HepG2 (cell line): ENCODE data around the gene RNF114. TPM values are rescaled to one million over a fixed set of nuclear protein-coding genes. Genes with fewer than 3 reads are reported as not detected.
A peak's percentile ranks its signal among the peaks of the same experiment; 100 is the strongest.

Experiments used
- CBX5 ChIP-seq: sonication (generic); formaldehyde crosslinking; IDR thresholded peaks from 2 replicates; pipeline ENCODE4 v1.4.0; 2020; ENCODE audit warnings: missing genetic modification reagents, borderline replicate concordance
- ELF1 ChIP-seq: sonication (generic); formaldehyde crosslinking; IDR thresholded peaks from 2 replicates; pipeline ENCODE4 v1.4.0; 2020; ENCODE audit warnings: missing genetic modification reagents
- ELK4 ChIP-seq: sonication (generic); formaldehyde crosslinking; IDR thresholded peaks from 2 replicates; pipeline ENCODE4 v1.9.0; 2021; ENCODE audit warnings: missing genetic modification reagents, borderline replicate concordance
- FOXA3 ChIP-seq: IDR thresholded peaks from 2 replicates; pipeline ENCODE4 v1.6.1; 2016; ENCODE audit warnings: missing genetic modification reagents, missing compliant biosample characterization
- HCFC1 ChIP-seq: fragments of 150-350 bp; IDR thresholded peaks from 2 replicates; pipeline ENCODE4 v1.6.1; 2014; ENCODE audit warnings: low read depth, low read length
- HDAC2 ChIP-seq: sonication (generic); formaldehyde crosslinking; IDR thresholded peaks from 2 replicates; pipeline ENCODE4 v1.4.0; 2020; ENCODE audit warnings: missing genetic modification reagents
- MAF1 ChIP-seq: sonication (generic); formaldehyde crosslinking; IDR thresholded peaks from 2 replicates; pipeline ENCODE4 v1.5.0; 2020; ENCODE audit warnings: missing genetic modification reagents, borderline replicate concordance
- MBD4 ChIP-seq: IDR thresholded peaks from 2 replicates; pipeline ENCODE4 v1.6.1; 2012; ENCODE audit warnings: low read length, inconsistent platforms, borderline replicate concordance
- MYPOP ChIP-seq: sonication (generic); formaldehyde crosslinking; IDR thresholded peaks from 2 replicates; pipeline ENCODE4 v1.8.1; 2023; ENCODE audit warnings: mild to moderate bottlenecking, moderate library complexity, missing genetic modification reagents
- PHF21A ChIP-seq: sonication (generic); formaldehyde crosslinking; IDR thresholded peaks from 2 replicates; pipeline ENCODE4 v1.5.0; 2020; ENCODE audit warnings: mild to moderate bottlenecking, missing genetic modification reagents
- SMARCC2 ChIP-seq: fragments of 450-650 bp; IDR thresholded peaks from 2 replicates; pipeline ENCODE4 v1.6.1; 2017; ENCODE audit warnings: antibody characterized with exemption, mild to moderate bottlenecking
- TFDP2 ChIP-seq: sonication (generic); formaldehyde crosslinking; IDR thresholded peaks from 2 replicates; pipeline ENCODE4 v1.4.0; 2020; ENCODE audit warnings: missing genetic modification reagents
- TOPORS ChIP-seq: sonication (generic); formaldehyde crosslinking; IDR thresholded peaks from 2 replicates; pipeline ENCODE4 v1.8.0; 2023; ENCODE audit warnings: mild to moderate bottlenecking, missing genetic modification reagents
- ZNF230 ChIP-seq: sonication (generic); formaldehyde crosslinking; IDR thresholded peaks from 2 replicates; pipeline ENCODE4 v1.4.0; 2020; ENCODE audit warnings: mild to moderate bottlenecking, missing genetic modification reagents
- ZNF713 ChIP-seq: sonication (generic); formaldehyde crosslinking; IDR thresholded peaks from 2 replicates; pipeline ENCODE4 v1.4.0; 2020; ENCODE audit warnings: mild to moderate bottlenecking, missing genetic modification reagents
- ZSCAN20 ChIP-seq: sonication (generic); formaldehyde crosslinking; IDR thresholded peaks from 2 replicates; pipeline ENCODE4 v1.4.0; 2020; ENCODE audit warnings: missing genetic modification reagents, mild to moderate bottlenecking, borderline replicate concordance
- polyA plus RNA-seq, 8 experiments: library from polyadenylated mRNA; depleted of rRNA in 3 of 8; stranded (reverse) in 7 of 8; unstranded in 1 of 8; fragments of >200 nt; fragmentation: Illumina TruSeq in 4 of 8; extraction: Trizol in 4 of 8; gene quantifications; 2 replicates each; pipeline versions ENCODE4 v1.2.1 to v1.2.3, GENCODE V29; 2011 to 2016; ENCODE audit warnings: low read depth in 4 of 8, missing spikeins in 1 of 8, mixed read lengths in 1 of 8; ENCODE audit not compliant: insufficient read depth in 1 of 8
- total RNA-seq, 5 experiments: library from RNA; depleted of rRNA; stranded (reverse); fragments of >200 nt; fragmentation: Illumina TruSeq; extraction: Trizol; gene quantifications; 2 replicates each; pipeline ENCODE4 v1.2.3, GENCODE V29; 2016; ENCODE audit warnings: low read depth in 1 of 5
- TF ChIP-seq, protein P1 (sequence below): sonication (generic); formaldehyde crosslinking; IDR thresholded peaks from 2 replicates; pipeline ENCODE4 v1.5.1; 2020; ENCODE audit warnings: missing genetic modification reagents, mild to moderate bottlenecking, borderline replicate concordance
- TF ChIP-seq, protein P2 (sequence below): sonication (generic); formaldehyde crosslinking; IDR thresholded peaks from 2 replicates; pipeline ENCODE4 v1.5.1; 2020; ENCODE audit warnings: mild to moderate bottlenecking, moderate library complexity, missing genetic modification reagents
- TF ChIP-seq, protein P3 (sequence below): sonication (generic); formaldehyde crosslinking; IDR thresholded peaks from 2 replicates; pipeline ENCODE4 v1.4.0; 2020; ENCODE audit warnings: missing genetic modification reagents, borderline replicate concordance
- TF ChIP-seq, protein P4 (sequence below): sonication (generic); formaldehyde crosslinking; IDR thresholded peaks from 2 replicates; pipeline ENCODE4 v1.5.0; 2020; ENCODE audit warnings: missing genetic modification reagents

Gene RNF114
- total and polyA plus RNA-seq, 2 of the 13 experiments (the other 11 are each of a cell fraction or from before 2014, with no cell fraction given), result 119 to 126 TPM

- TF ChIP-seq, protein P1, sequence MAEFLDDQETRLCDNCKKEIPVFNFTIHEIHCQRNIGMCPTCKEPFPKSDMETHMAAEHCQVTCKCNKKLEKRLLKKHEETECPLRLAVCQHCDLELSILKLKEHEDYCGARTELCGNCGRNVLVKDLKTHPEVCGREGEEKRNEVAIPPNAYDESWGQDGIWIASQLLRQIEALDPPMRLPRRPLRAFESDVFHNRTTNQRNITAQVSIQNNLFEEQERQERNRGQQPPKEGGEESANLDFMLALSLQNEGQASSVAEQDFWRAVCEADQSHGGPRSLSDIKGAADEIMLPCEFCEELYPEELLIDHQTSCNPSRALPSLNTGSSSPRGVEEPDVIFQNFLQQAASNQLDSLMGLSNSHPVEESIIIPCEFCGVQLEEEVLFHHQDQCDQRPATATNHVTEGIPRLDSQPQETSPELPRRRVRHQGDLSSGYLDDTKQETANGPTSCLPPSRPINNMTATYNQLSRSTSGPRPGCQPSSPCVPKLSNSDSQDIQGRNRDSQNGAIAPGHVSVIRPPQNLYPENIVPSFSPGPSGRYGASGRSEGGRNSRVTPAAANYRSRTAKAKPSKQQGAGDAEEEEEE (CRISPR knock-in tag), result peak; percentile 13; the same call in 1 of the 2 replicates
- TF ChIP-seq ELF1 (peak; percentile 89), MYPOP (CRISPR knock-in tag) (no peak), HDAC2 (CRISPR knock-in tag) (peak; percentile 90), TFDP2 (CRISPR knock-in tag) (peak; percentile 63), ZNF230 (CRISPR knock-in tag) (peak; percentile 80; the same call in 1 of the 2 replicates), ELK4 (CRISPR knock-in tag) (peak; percentile 82), ZSCAN20 (no peak), FOXA3 (CRISPR knock-in tag) (peak; percentile 64; the same call in 1 of the 2 replicates), MAF1 (CRISPR knock-in tag) (peak; percentile 63), HCFC1 (peak; percentile 69), TOPORS (CRISPR knock-in tag) (peak; percentile 95), ZNF713 (0 out of 2 replicates have a peak, but pooled peaks have one; percentile 83), PHF21A (CRISPR knock-in tag) (no peak), SMARCC2 (no peak), CBX5 (CRISPR knock-in tag) (peak; percentile 93), MBD4 (no peak)
- TF ChIP-seq, protein P2, sequence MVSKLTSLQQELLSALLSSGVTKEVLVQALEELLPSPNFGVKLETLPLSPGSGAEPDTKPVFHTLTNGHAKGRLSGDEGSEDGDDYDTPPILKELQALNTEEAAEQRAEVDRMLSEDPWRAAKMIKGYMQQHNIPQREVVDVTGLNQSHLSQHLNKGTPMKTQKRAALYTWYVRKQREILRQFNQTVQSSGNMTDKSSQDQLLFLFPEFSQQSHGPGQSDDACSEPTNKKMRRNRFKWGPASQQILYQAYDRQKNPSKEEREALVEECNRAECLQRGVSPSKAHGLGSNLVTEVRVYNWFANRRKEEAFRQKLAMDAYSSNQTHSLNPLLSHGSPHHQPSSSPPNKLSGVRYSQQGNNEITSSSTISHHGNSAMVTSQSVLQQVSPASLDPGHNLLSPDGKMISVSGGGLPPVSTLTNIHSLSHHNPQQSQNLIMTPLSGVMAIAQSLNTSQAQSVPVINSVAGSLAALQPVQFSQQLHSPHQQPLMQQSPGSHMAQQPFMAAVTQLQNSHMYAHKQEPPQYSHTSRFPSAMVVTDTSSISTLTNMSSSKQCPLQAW (CRISPR knock-in tag), result peak; percentile 93
- TF ChIP-seq, protein P3, sequence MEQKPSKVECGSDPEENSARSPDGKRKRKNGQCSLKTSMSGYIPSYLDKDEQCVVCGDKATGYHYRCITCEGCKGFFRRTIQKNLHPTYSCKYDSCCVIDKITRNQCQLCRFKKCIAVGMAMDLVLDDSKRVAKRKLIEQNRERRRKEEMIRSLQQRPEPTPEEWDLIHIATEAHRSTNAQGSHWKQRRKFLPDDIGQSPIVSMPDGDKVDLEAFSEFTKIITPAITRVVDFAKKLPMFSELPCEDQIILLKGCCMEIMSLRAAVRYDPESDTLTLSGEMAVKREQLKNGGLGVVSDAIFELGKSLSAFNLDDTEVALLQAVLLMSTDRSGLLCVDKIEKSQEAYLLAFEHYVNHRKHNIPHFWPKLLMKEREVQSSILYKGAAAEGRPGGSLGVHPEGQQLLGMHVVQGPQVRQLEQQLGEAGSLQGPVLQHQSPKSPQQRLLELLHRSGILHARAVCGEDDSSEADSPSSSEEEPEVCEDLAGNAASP, result no peak; the same call in 1 of the 2 replicates
- TF ChIP-seq, protein P4, sequence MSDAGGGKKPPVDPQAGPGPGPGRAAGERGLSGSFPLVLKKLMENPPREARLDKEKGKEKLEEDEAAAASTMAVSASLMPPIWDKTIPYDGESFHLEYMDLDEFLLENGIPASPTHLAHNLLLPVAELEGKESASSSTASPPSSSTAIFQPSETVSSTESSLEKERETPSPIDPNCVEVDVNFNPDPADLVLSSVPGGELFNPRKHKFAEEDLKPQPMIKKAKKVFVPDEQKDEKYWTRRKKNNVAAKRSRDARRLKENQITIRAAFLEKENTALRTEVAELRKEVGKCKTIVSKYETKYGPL (CRISPR knock-in tag), result peak; percentile 52; the same call in 1 of the 2 replicates
Observed at GRCh38 chr20:49915380-49916145, 20.6 kb upstream of the RNF114 start, which contains the start of gene SPATA2 (continued).
